Small intestine (tissue), 7 donors: ENCODE results near the gene CD46. TPM values are rescaled to one million over a fixed set of nuclear protein-coding genes. Genes with fewer than 3 reads are reported as not detected.

Experiments
- DNase-seq, 2 donors: peaks; one replicate each; pipeline versions ENCODE4 v3.0.0 to v3.0.0-alpha.2; 2013
- FAIRE-seq: peaks from 2 replicates; lab custom pipeline; 2012; peaks lifted over from hg19 to GRCh38; lab: Jason Lieb, UNC
- H3K27ac ChIP-seq, 3 donors: one replicate each; pipeline ENCODE4 v1.5.1; 2013; ENCODE audit warnings: low read length in 2 of 3, mild to moderate bottlenecking in 2 of 3, control low read depth in 1 of 3, inconsistent platforms in 1 of 3, low read depth in 1 of 3, moderate library complexity in 1 of 3
- H3K27me3 ChIP-seq, 3 donors: one replicate each; pipeline ENCODE4 v1.6.1; 2013; ENCODE audit warnings: low read length in 3 of 3, inconsistent platforms in 1 of 3; ENCODE audit not compliant: control insufficient read depth in 3 of 3, insufficient read depth in 3 of 3
- H3K36me3 ChIP-seq, 3 donors: one replicate each; pipeline ENCODE4 v1.6.1; 2013; ENCODE audit warnings: low read length in 3 of 3, inconsistent platforms in 1 of 3, low read depth in 1 of 3, mild to moderate bottlenecking in 1 of 3, moderate library complexity in 1 of 3; ENCODE audit not compliant: control insufficient read depth in 3 of 3, insufficient read depth in 2 of 3
- H3K4me1 ChIP-seq, 3 donors: one replicate each; pipeline ENCODE4 v1.6.1; 2013; ENCODE audit warnings: low read length in 2 of 3, inconsistent platforms in 1 of 3, low read depth in 1 of 3, mild to moderate bottlenecking in 1 of 3, moderate library complexity in 1 of 3; ENCODE audit not compliant: control insufficient read depth in 3 of 3, insufficient read depth in 2 of 3
- H3K4me3 ChIP-seq, 3 donors: one replicate each; pipeline ENCODE4 v1.5.1; 2013; ENCODE audit warnings: low read length in 3 of 3, control low read depth in 1 of 3, inconsistent platforms in 1 of 3, low read depth in 1 of 3, mild to moderate bottlenecking in 1 of 3, moderate library complexity in 1 of 3
- H3K9me3 ChIP-seq, 2 donors: one replicate each; pipeline ENCODE4 v1.6.1; 2013; ENCODE audit warnings: low read depth in 1 of 2, low read length in 1 of 2; ENCODE audit not compliant: control insufficient read depth in 2 of 2, insufficient read depth in 1 of 2
- WGBS, 3 donors: extraction: QIAGEN DNeasy Blood & Tissue Kit; methylation state at CpG; one replicate each; pipeline ENCODE4 v1.1.7; 2013; 5-methylcytosine and 5-hydroxymethylcytosine counted together
- polyA plus RNA-seq, 4 donors: library from polyadenylated mRNA; stranded (reverse) in 3 of 4; unstranded in 1 of 4; fragments of 200-250 nt in 3 of 4; fragments of 120-200 nt in 1 of 4; gene quantifications; one replicate each; pipeline versions ENCODE4 v1.2.1 to v1.2.3, GENCODE V29; 2013
- donor health status: healthy with polysubstance abuse.
- donor health status: control.
- donor health status: control.
- donor health status: Bipolar disorder and iron deficiency.
- donor health status: healthy.

The CD46 gene
- polyA plus RNA-seq, 4 donors, result 53.2 to 308 (median 96.6) TPM

- Histone ChIP-seq H3K27me3 (no peaks in the 10 kb centered on the region), H3K36me3 (peaks cover 0 to 2% (median 0%) of the 10 kb centered on the region in 3 donors), H3K9me3 (no peaks in the 10 kb centered on the region), H3K4me1 (peaks cover 10 to 47% (median 24%) of the 10 kb centered on the region in 3 donors), H3K27ac (peak overlapping the region; percentile 83 to 94 (median 91)), H3K4me3 (no peak overlapping the region)
- no peak for FAIRE-seq
- WGBS, 3 donors, result 75 to 85% (median 84%) methylated on average over 2 of the region's 2 CpGs
- DNase-seq, result no peak
These were observed 75.6 kb downstream of the CD46 start for GRCh38 chr1:207827488-207827830.

- peaks cover 0 to under 1% (median 0%) of the 10 kb centered on the region in 3 donors for H3K36me3 ChIP-seq
- FAIRE-seq (no peak), DNase-seq (no peak)
- no peaks in the 10 kb centered on the region for H3K9me3 ChIP-seq
- no peak overlapping the region for H3K4me3 ChIP-seq
- H3K27ac ChIP-seq, result peak overlapping the region in 2 of 3 donors; percentile 34 to 41
- H3K27me3 ChIP-seq, result no peaks in the 10 kb centered on the region
- 77 to 84% (median 79%) methylated on average over 5 of the region's 5 CpGs for WGBS, 3 donors
- H3K4me1 ChIP-seq, result peaks cover 10 to 44% (median 24%) of the 10 kb centered on the region in 3 donors
These were observed 76.2 kb downstream of the CD46 start for GRCh38 chr1:207828046-207828445.

GRCh38 chr1:207828485-207829158 is 76.8 kb downstream of the CD46 start:
- FAIRE-seq (no peak), DNase-seq (peak; percentile 91 to 92)
- no peaks in the 10 kb centered on the region for H3K36me3 ChIP-seq
- 54 to 55% (median 54%) methylated on average over 2 of the region's 2 CpGs for WGBS, 3 donors
- no peak overlapping the region for H3K4me3 ChIP-seq
- H3K4me1 ChIP-seq, result peaks cover 10 to 42% (median 24%) of the 10 kb centered on the region in 3 donors
- peak overlapping the region in 2 of 3 donors; percentile 34 to 41 for H3K27ac ChIP-seq
- H3K9me3 ChIP-seq, result no peaks in the 10 kb centered on the region
- H3K27me3 ChIP-seq, result no peaks in the 10 kb centered on the region

GRCh38 chr1:207829576-207829975 is 77.7 kb downstream of the CD46 start:
- FAIRE-seq (no peak), DNase-seq (no peak)
- H3K36me3 ChIP-seq, result no peaks in the 10 kb centered on the region
- H3K4me3 ChIP-seq, result no peak overlapping the region
- no peaks in the 10 kb centered on the region for H3K27me3 ChIP-seq
- no peak overlapping the region for H3K27ac ChIP-seq
- H3K4me1 ChIP-seq, result peaks cover 6 to 35% (median 19%) of the 10 kb centered on the region in 3 donors
- no peaks in the 10 kb centered on the region for H3K9me3 ChIP-seq

- FAIRE-seq, result no peak
- 89 to 93% (median 92%) methylated on average over 9 of the region's 9 CpGs for WGBS, 3 donors
- H3K27ac ChIP-seq, result peak overlapping the region in 1 of 3 donors; percentile 47
These were observed 78.9 kb downstream of the CD46 start for GRCh38 chr1:207830788-207831187.

GRCh38 chr1:207831517-207832327 is 79.9 kb downstream of the CD46 start:
- H3K27me3 ChIP-seq, result no peaks in the 10 kb centered on the region
- WGBS, 3 donors, result 60 to 76% (median 62%) methylated on average over 9 of the region's 9 CpGs
- H3K36me3 ChIP-seq, result peaks cover 0 to 6% (median 0%) of the 10 kb centered on the region in 3 donors
- H3K9me3 ChIP-seq, result no peaks in the 10 kb centered on the region
- no peak for DNase-seq
- H3K27ac ChIP-seq, result peak overlapping the region in 1 of 3 donors; percentile 85
- FAIRE-seq, result no peak
- no peak overlapping the region for H3K4me3 ChIP-seq
- H3K4me1 ChIP-seq, result peaks cover 0 to 22% (median 9%) of the 10 kb centered on the region in 3 donors

More at GRCh38 chr1:207830788-207831187, 78.9 kb downstream of the CD46 start:
- H3K36me3 ChIP-seq, result peaks cover 0 to 6% (median 0%) of the 10 kb centered on the region in 3 donors
- peaks cover 0 to 23% (median 9%) of the 10 kb centered on the region in 3 donors for H3K4me1 ChIP-seq
- no peak for DNase-seq
- H3K27me3 ChIP-seq, result no peaks in the 10 kb centered on the region
- H3K4me3 ChIP-seq, result no peak overlapping the region
- no peaks in the 10 kb centered on the region for H3K9me3 ChIP-seq

- peaks cover 0 to 16% (median 9%) of the 10 kb centered on the region in 3 donors for H3K4me1 ChIP-seq
- 93 to 95% (median 93%) methylated on average over 8 of the region's 8 CpGs for WGBS, 3 donors
- H3K27ac ChIP-seq, result peak overlapping the region in 1 of 3 donors; percentile 85
- H3K27me3 ChIP-seq, result no peaks in the 10 kb centered on the region
- peaks cover 0 to 9% (median 0%) of the 10 kb centered on the region in 3 donors for H3K36me3 ChIP-seq
- no peak overlapping the region for H3K4me3 ChIP-seq
- H3K9me3 ChIP-seq, result no peaks in the 10 kb centered on the region
- DNase-seq (no peak), FAIRE-seq (no peak)
These were observed 80.9 kb downstream of the CD46 start for GRCh38 chr1:207832796-207833195.

GRCh38 chr1:207833381-207833780 is 81.5 kb downstream of the CD46 start:
- no peak overlapping the region for H3K27ac ChIP-seq
- H3K4me3 ChIP-seq, result no peak overlapping the region
- H3K4me1 ChIP-seq, result peaks cover 0 to 10% (median 9%) of the 10 kb centered on the region in 3 donors
- 84 to 90% (median 87%) methylated on average over 6 of the region's 6 CpGs for WGBS, 3 donors
- DNase-seq (no peak), FAIRE-seq (no peak)
- no peaks in the 10 kb centered on the region for H3K9me3 ChIP-seq
- no peaks in the 10 kb centered on the region for H3K27me3 ChIP-seq
- peaks cover 0 to 9% (median 0%) of the 10 kb centered on the region in 3 donors for H3K36me3 ChIP-seq
